NB4 (cell line): ENCODE data around the gene SERPINB6.

Experiments
- POLR2A ChIP-seq: IDR thresholded peaks from 2 replicates; pipeline ENCODE4 v1.6.1; 2011; ENCODE audit warnings: mild to moderate bottlenecking; ENCODE audit not compliant: insufficient read length; ENCODE audit errors: extremely low read depth
- TF ChIP-seq, protein P1 (sequence below): IDR thresholded peaks from one replicate; pipeline ENCODE4 v1.5.1; 2012; ENCODE audit warnings: low read depth, low read length
- TF ChIP-seq, protein P2 (sequence below): IDR thresholded peaks from 2 replicates; pipeline ENCODE4 v1.6.1; 2011; ENCODE audit warnings: low read depth, low read length

- TF ChIP-seq, protein P1, sequence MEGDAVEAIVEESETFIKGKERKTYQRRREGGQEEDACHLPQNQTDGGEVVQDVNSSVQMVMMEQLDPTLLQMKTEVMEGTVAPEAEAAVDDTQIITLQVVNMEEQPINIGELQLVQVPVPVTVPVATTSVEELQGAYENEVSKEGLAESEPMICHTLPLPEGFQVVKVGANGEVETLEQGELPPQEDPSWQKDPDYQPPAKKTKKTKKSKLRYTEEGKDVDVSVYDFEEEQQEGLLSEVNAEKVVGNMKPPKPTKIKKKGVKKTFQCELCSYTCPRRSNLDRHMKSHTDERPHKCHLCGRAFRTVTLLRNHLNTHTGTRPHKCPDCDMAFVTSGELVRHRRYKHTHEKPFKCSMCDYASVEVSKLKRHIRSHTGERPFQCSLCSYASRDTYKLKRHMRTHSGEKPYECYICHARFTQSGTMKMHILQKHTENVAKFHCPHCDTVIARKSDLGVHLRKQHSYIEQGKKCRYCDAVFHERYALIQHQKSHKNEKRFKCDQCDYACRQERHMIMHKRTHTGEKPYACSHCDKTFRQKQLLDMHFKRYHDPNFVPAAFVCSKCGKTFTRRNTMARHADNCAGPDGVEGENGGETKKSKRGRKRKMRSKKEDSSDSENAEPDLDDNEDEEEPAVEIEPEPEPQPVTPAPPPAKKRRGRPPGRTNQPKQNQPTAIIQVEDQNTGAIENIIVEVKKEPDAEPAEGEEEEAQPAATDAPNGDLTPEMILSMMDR = no peak
- no peak for TF ChIP-seq POLR2A
- TF ChIP-seq, protein P2, sequence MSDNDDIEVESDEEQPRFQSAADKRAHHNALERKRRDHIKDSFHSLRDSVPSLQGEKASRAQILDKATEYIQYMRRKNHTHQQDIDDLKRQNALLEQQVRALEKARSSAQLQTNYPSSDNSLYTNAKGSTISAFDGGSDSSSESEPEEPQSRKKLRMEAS = no peak
Measured at GRCh38 chr6:2966347-2966746, 5.0 kb downstream of the SERPINB6 start.
